H9 (cell line): ENCODE results near the gene MAP1S. TPM values are rescaled to one million over a fixed set of nuclear protein-coding genes. Genes with fewer than 3 reads are reported as not detected.

Experiments used
- DNase-seq: peaks from one replicate; pipeline ENCODE4 v3.0.0-alpha.2; 2017
- H2AFZ ChIP-seq: one replicate; pipeline ENCODE4 v1.6.1; 2013; ENCODE audit warnings: mild to moderate bottlenecking, low read length, control low read depth, moderate library complexity
- H2AK5ac ChIP-seq: 2 replicates; pipeline ENCODE4 v1.6.1; 2013; ENCODE audit warnings: low read length, control low read depth, mixed read lengths; ENCODE audit not compliant: insufficient read length
- H2BK120ac ChIP-seq: one replicate; pipeline ENCODE4 v1.6.1; 2013; ENCODE audit warnings: low read depth, mild to moderate bottlenecking, low read length, control low read depth, inconsistent platforms; ENCODE audit not compliant: poor library complexity, severe bottlenecking
- H2BK12ac ChIP-seq: 2 replicates; pipeline ENCODE4 v1.6.1; 2013; ENCODE audit warnings: low read length, control low read depth, mixed read lengths, low read depth; ENCODE audit not compliant: insufficient read length
- H2BK15ac ChIP-seq: 2 replicates; pipeline ENCODE4 v1.6.1; 2013; ENCODE audit warnings: low read depth, low read length, control low read depth
- H2BK20ac ChIP-seq: one replicate; pipeline ENCODE4 v1.6.1; 2013; ENCODE audit warnings: low read depth, mild to moderate bottlenecking, low read length, control low read depth, inconsistent platforms; ENCODE audit not compliant: poor library complexity, severe bottlenecking
- H2BK5ac ChIP-seq: 2 replicates; pipeline ENCODE4 v1.6.1; 2013; ENCODE audit warnings: low read length, control low read depth, mixed read lengths; ENCODE audit not compliant: insufficient read length
- H3K14ac ChIP-seq: 2 replicates; pipeline ENCODE4 v1.6.1; 2013; ENCODE audit warnings: low read length, control low read depth; ENCODE audit not compliant: insufficient read depth
- H3K18ac ChIP-seq: 2 replicates; pipeline ENCODE4 v1.6.1; 2013; ENCODE audit warnings: low read depth, mild to moderate bottlenecking, mixed read lengths, low read length, control low read depth; ENCODE audit not compliant: insufficient read length
- H3K23ac ChIP-seq: 2 replicates; pipeline ENCODE4 v1.6.1; 2013; ENCODE audit warnings: low read length, control low read depth, mixed read lengths, low read depth; ENCODE audit not compliant: insufficient read length
- H3K23me2 ChIP-seq: 2 replicates; pipeline ENCODE4 v1.6.1; 2013; ENCODE audit warnings: low read depth, mild to moderate bottlenecking, mixed read lengths, low read length, control low read depth; ENCODE audit not compliant: insufficient read length, poor library complexity, severe bottlenecking
- H3K27ac ChIP-seq: 2 replicates; pipeline ENCODE4 v1.5.1; 2013; ENCODE audit warnings: low read length, control low read depth, mixed read lengths, low read depth; ENCODE audit not compliant: insufficient read length
- H3K27me3 ChIP-seq: 2 replicates; pipeline ENCODE4 v1.6.1; 2013; ENCODE audit warnings: low read length, control low read depth, inconsistent platforms; ENCODE audit not compliant: insufficient read depth
- H3K4ac ChIP-seq: 2 replicates; pipeline ENCODE4 v1.6.1; 2013; ENCODE audit warnings: low read depth, mild to moderate bottlenecking, control low read depth, inconsistent platforms, low read length, moderate library complexity
- H3K4me1 ChIP-seq: 2 replicates; pipeline ENCODE4 v1.6.1; 2013; ENCODE audit warnings: low read length, control low read depth, inconsistent platforms; ENCODE audit not compliant: insufficient read depth
- H3K4me2 ChIP-seq: 2 replicates; pipeline ENCODE4 v1.6.1; 2013; ENCODE audit warnings: low read length, control low read depth, mixed read lengths; ENCODE audit not compliant: insufficient read length, insufficient read depth
- H3K56ac ChIP-seq: 2 replicates; pipeline ENCODE4 v1.6.1; 2013; ENCODE audit warnings: low read depth, mild to moderate bottlenecking, mixed read lengths, low read length, control low read depth; ENCODE audit not compliant: insufficient read length
- H3K79me1 ChIP-seq: 2 replicates; pipeline ENCODE4 v1.6.1; 2013; ENCODE audit warnings: low read depth, mild to moderate bottlenecking, moderate library complexity, low read length, control low read depth, inconsistent platforms; ENCODE audit not compliant: insufficient read depth, poor library complexity, severe bottlenecking
- H3K79me2 ChIP-seq: 2 replicates; pipeline ENCODE4 v1.6.1; 2013; ENCODE audit warnings: low read length, control low read depth, inconsistent platforms; ENCODE audit not compliant: insufficient read depth
- H3K9ac ChIP-seq: 2 replicates; pipeline ENCODE4 v1.6.1; 2013; ENCODE audit warnings: low read length, control low read depth, mixed read lengths; ENCODE audit not compliant: insufficient read length; ENCODE audit errors: extremely low read depth
- H3K9me3 ChIP-seq: one replicate; pipeline ENCODE4 v1.6.1; 2013; ENCODE audit warnings: low read depth, low read length, inconsistent platforms; ENCODE audit not compliant: control insufficient read depth
- H3T11ph ChIP-seq: one replicate; pipeline ENCODE4 v1.6.1; 2013; ENCODE audit warnings: mild to moderate bottlenecking, low read length, control low read depth, inconsistent platforms
- H4K20me1 ChIP-seq: one replicate; pipeline ENCODE4 v1.6.1; 2013; ENCODE audit not compliant: control insufficient read depth, insufficient read length, insufficient read depth
- H4K5ac ChIP-seq: 2 replicates; pipeline ENCODE4 v1.6.1; 2013; ENCODE audit warnings: low read depth, mild to moderate bottlenecking, mixed read lengths, low read length, control low read depth; ENCODE audit not compliant: insufficient read length
- H4K8ac ChIP-seq: replicated peaks from 2 replicates; pipeline ENCODE4 v1.6.1; 2013; ENCODE audit warnings: low read length, control low read depth, mixed read lengths, low read depth; ENCODE audit not compliant: insufficient read length
- H4K91ac ChIP-seq: 2 replicates; pipeline ENCODE4 v1.6.1; 2013; ENCODE audit warnings: low read depth, mild to moderate bottlenecking, moderate library complexity, mixed read lengths, low read length, control low read depth; ENCODE audit not compliant: insufficient read length
- H3K27ac Mint-ChIP-seq, 3 experiments: 2 replicates in 2 of 3; 3 replicates in 1 of 3; pipeline ENCODE4 v1.8.0; 2020 to 2021; ENCODE audit warnings: mixed read lengths in 3 of 3, mild to moderate bottlenecking in 1 of 3, moderate library complexity in 1 of 3
- H3K27me3 Mint-ChIP-seq: 2 replicates; pipeline ENCODE4 v1.8.0; 2021; ENCODE audit warnings: low read depth, mild to moderate bottlenecking, moderate library complexity, mixed read lengths
- H3K36me3 Mint-ChIP-seq, 3 experiments: 2 replicates in 2 of 3; 3 replicates in 1 of 3; pipeline ENCODE4 v1.8.0; 2020 to 2021; ENCODE audit warnings: low read depth in 3 of 3, mixed read lengths in 3 of 3; ENCODE audit not compliant: insufficient read depth in 1 of 3
- H3K4me1 Mint-ChIP-seq, 2 experiments: 2 replicates each; pipeline ENCODE4 v1.8.0; 2020; ENCODE audit warnings: mixed read lengths in 2 of 2
- H3K4me3 Mint-ChIP-seq, 2 experiments: 2 replicates in 1 of 2; 3 replicates in 1 of 2; pipeline ENCODE4 v1.8.0; 2020 to 2021; ENCODE audit warnings: mild to moderate bottlenecking in 2 of 2, mixed read lengths in 2 of 2, moderate library complexity in 1 of 2
- H3K9me3 Mint-ChIP-seq, 2 experiments: 2 replicates in 1 of 2; 3 replicates in 1 of 2; pipeline ENCODE4 v1.8.0; 2020; ENCODE audit warnings: mild to moderate bottlenecking in 2 of 2, mixed read lengths in 2 of 2, moderate library complexity in 1 of 2
- CTCF ChIP-seq: fragments of 200-600 bp; sonication (generic); conservative IDR thresholded peaks from 3 replicates; pipeline ENCODE4 v1.8.0; 2021; ENCODE audit warnings: antibody characterized with exemption, mild to moderate bottlenecking
- WGBS: extraction: QIAGEN DNeasy Blood & Tissue Kit; methylation state at CpG from one replicate; pipeline ENCODE4 v1.1.7; 2013; ENCODE audit warnings: missing lambda C conversion rate, low lambda C conversion rate, mixed read lengths; ENCODE audit not compliant: insufficient read length; ENCODE audit errors: extremely low coverage; 5-methylcytosine and 5-hydroxymethylcytosine counted together
- total RNA-seq: library from RNA; stranded (reverse); gene quantifications from 2 replicates; pipeline ENCODE4 v1.2.1, GENCODE V29; 2021

MAP1S gene
- total RNA-seq, 1 experiment from 2014 or later, result 160 TPM

- H3K9me3 Mint-ChIP-seq, result peaks cover 0 to 8% of the 10 kb centered on the region in 2 experiments; a peak in 1 of 5 replicates
- H4K91ac ChIP-seq, result no peak overlapping the region
- H4K20me1 ChIP-seq, result no peaks in the 10 kb centered on the region
- no peak for TF ChIP-seq CTCF
- no peaks in the 10 kb centered on the region; the same call in 1 of the 2 replicates for H3K79me2 ChIP-seq
- no peak overlapping the region for H2BK15ac ChIP-seq
- no peak overlapping the region for H3K4me3 Mint-ChIP-seq
- H3K4me1 ChIP-seq, result no peaks in the 10 kb centered on the region; the same call in 1 of the 2 replicates
- WGBS, result no CpG with 5 or more reads among the region's 19 CpGs
- H2BK5ac ChIP-seq, result no peak overlapping the region
- no peak overlapping the region for H2BK20ac ChIP-seq
- no peak overlapping the region for H2BK12ac ChIP-seq
- no peak overlapping the region for H3K14ac ChIP-seq
- no peak overlapping the region for H2AFZ ChIP-seq
- no peak overlapping the region for H2AK5ac ChIP-seq
- peak overlapping the region in 2 of 3 experiments; percentile 14 to 27; a peak in 2 of 7 replicates for H3K27ac Mint-ChIP-seq
- no peak overlapping the region for H3K4me2 ChIP-seq
- peaks cover 13 to 22% (median 21%) of the 10 kb centered on the region in 3 experiments for H3K36me3 Mint-ChIP-seq
- DNase-seq, result no peak
- H3K27me3 ChIP-seq, result no peaks in the 10 kb centered on the region
- no peak overlapping the region for H3K56ac ChIP-seq
- no peaks in the 10 kb centered on the region for H3K23me2 ChIP-seq
- no peak overlapping the region for H4K8ac ChIP-seq
- no peaks in the 10 kb centered on the region for H3K79me1 ChIP-seq
- no peaks in the 10 kb centered on the region; the same call in 1 of the 2 replicates for H3K27me3 Mint-ChIP-seq
- no peak overlapping the region for H3K18ac ChIP-seq
- H3K27ac ChIP-seq, result no peak overlapping the region
- H3K4me1 Mint-ChIP-seq, result peaks cover 13 to 22% of the 10 kb centered on the region in 2 experiments
- no peak overlapping the region for H4K5ac ChIP-seq
- H3K9ac ChIP-seq, result no peak overlapping the region
- no peak overlapping the region for H2BK120ac ChIP-seq
- no peak overlapping the region for H3K23ac ChIP-seq
- H3K4ac ChIP-seq, result no peak overlapping the region
- no peak overlapping the region for H3T11ph ChIP-seq
- H3K9me3 ChIP-seq, result no peaks in the 10 kb centered on the region
Observed at GRCh38 chr19:17673937-17674799, 45.1 kb upstream of the MAP1S start.
